Naive thymus-derived CD4-positive, alpha-beta T cell (primary cell): ENCODE results near the gene NRCAM. TPM values are rescaled to one million over a fixed set of nuclear protein-coding genes. Genes with fewer than 3 reads are reported as not detected.

Source experiments
- ATAC-seq: fragments of 150-1000 bp; cut with Tn5 transposase; 2 replicates; pipeline ENCODE4 v1.10.0; 2021; ENCODE audit warnings: mild to moderate bottlenecking, moderate library complexity
- CTCF ChIA-PET: fragments of 350-600 bp; sonication (Branson Sonifier 250); formaldehyde crosslinking; loops from one replicate; lab custom pipeline; 2021; ENCODE audit warnings: antibody characterized with exemption; lab: Charles Lee
- POLR2A ChIA-PET: fragments of 350-600 bp; sonication (Branson Sonifier 250); formaldehyde crosslinking; loops from one replicate; lab custom pipeline; 2021; ENCODE audit warnings: antibody characterized with exemption, inconsistent platforms; lab: Charles Lee
- DNase-seq, 9 donors: peaks; one replicate each; pipeline versions ENCODE4 v3.0.0 to v3.0.0-alpha.2; 2020 to 2022; ENCODE audit warnings: mixed read lengths in 1 of 9
- H3K27ac ChIP-seq: one replicate; pipeline ENCODE4 v1.7.0; 2013; ENCODE audit warnings: mild to moderate bottlenecking, low read depth, low read length, moderate library complexity
- H3K27me3 ChIP-seq, 2 donors: one replicate each; pipeline ENCODE4 v1.7.0; 2013; ENCODE audit warnings: low read length in 2 of 2, mild to moderate bottlenecking in 2 of 2, moderate library complexity in 2 of 2; ENCODE audit not compliant: control insufficient read depth in 2 of 2, insufficient read depth in 2 of 2
- H3K36me3 ChIP-seq, 3 experiments: 1 replicate in 2 of 3; 2 replicates in 1 of 3; pipeline ENCODE4 v1.7.0; 2013; ENCODE audit warnings: low read length in 3 of 3, mild to moderate bottlenecking in 3 of 3, moderate library complexity in 1 of 3; ENCODE audit not compliant: insufficient read depth in 3 of 3, control insufficient read depth in 2 of 3
- H3K4me1 ChIP-seq, 2 donors: one replicate each; pipeline ENCODE4 v1.7.0; 2013; ENCODE audit warnings: low read length in 2 of 2, mild to moderate bottlenecking in 2 of 2, moderate library complexity in 1 of 2; ENCODE audit not compliant: control insufficient read depth in 2 of 2, insufficient read depth in 2 of 2
- H3K4me3 ChIP-seq: 2 replicates; pipeline ENCODE4 v1.7.0; 2013; ENCODE audit warnings: mild to moderate bottlenecking, low read length
- H3K9me3 ChIP-seq, 3 experiments: 1 replicate in 2 of 3; 2 replicates in 1 of 3; pipeline ENCODE4 v1.7.0; 2013; ENCODE audit warnings: low read length in 3 of 3; ENCODE audit not compliant: control insufficient read depth in 2 of 3
- H3K27ac Mint-ChIP-seq, 9 donors: one replicate each; pipeline ENCODE4 v1.8.0; 2020 to 2022; ENCODE audit warnings: mixed read lengths in 9 of 9, mild to moderate bottlenecking in 8 of 9, moderate library complexity in 5 of 9, inconsistent platforms in 2 of 9
- H3K27me3 Mint-ChIP-seq, 5 donors: one replicate each; pipeline ENCODE4 v1.8.0; 2021 to 2022; ENCODE audit warnings: mixed read lengths in 5 of 5, mild to moderate bottlenecking in 1 of 5
- H3K36me3 Mint-ChIP-seq, 5 donors: one replicate each; pipeline ENCODE4 v1.8.0; 2020 to 2022; ENCODE audit warnings: mixed read lengths in 5 of 5, mild to moderate bottlenecking in 3 of 5, inconsistent platforms in 1 of 5
- H3K4me1 Mint-ChIP-seq, 7 donors: one replicate each; pipeline ENCODE4 v1.8.0; 2020 to 2022; ENCODE audit warnings: mixed read lengths in 7 of 7, mild to moderate bottlenecking in 3 of 7, inconsistent platforms in 1 of 7
- H3K4me3 Mint-ChIP-seq, 10 donors: one replicate each; pipeline ENCODE4 v1.8.0; 2020 to 2022; ENCODE audit warnings: mild to moderate bottlenecking in 10 of 10, mixed read lengths in 10 of 10, moderate library complexity in 6 of 10, inconsistent platforms in 2 of 10
- H3K9me3 Mint-ChIP-seq, 11 donors: one replicate each; pipeline ENCODE4 v1.8.0; 2020 to 2022; ENCODE audit warnings: mixed read lengths in 11 of 11, mild to moderate bottlenecking in 4 of 11, inconsistent platforms in 1 of 11, moderate library complexity in 1 of 11
- intact Hi-C, 2 donors: fragments of 100-400 bp; cut with micrococcal nuclease; formaldehyde crosslinking; loops; one replicate each; pipeline ENCODE4 v1.15.1; 2023
- polyA plus RNA-seq, 2 donors: library from polyadenylated mRNA; unstranded; fragments of 300-500 nt; fragmentation: Illumina TruSeq; gene quantifications; one replicate each; pipeline ENCODE4 v1.2.3, GENCODE V29; 2021
- total RNA-seq, 6 experiments: library from RNA in 5 of 6; stranded (reverse) in 5 of 6; gene quantifications; 1 replicate in 5 of 6; 2 replicates in 1 of 6; pipeline ENCODE4 v1.2.3 and lab custom pipeline; 2021 to 2026

Gene NRCAM
- total and polyA plus RNA-seq, 7 experiments from 2014 or later, result 2.1 to 13.6 (median 6.4) TPM; not detected in 1

- ChIA-PET POLR2A (no interaction called here), CTCF (no interaction called here)
- peaks cover 0 to 20% (median 16%) of the 10 kb centered on the region in 7 donors for H3K4me1 Mint-ChIP-seq
- Histone ChIP-seq H3K4me3 (no peak overlapping the region), H3K27me3 (no peaks in the 10 kb centered on the region), H3K27ac (no peak overlapping the region), H3K9me3 (no peaks in the 10 kb centered on the region), H3K4me1 (no peaks in the 10 kb centered on the region), H3K36me3 (no peaks in the 10 kb centered on the region)
- no peak overlapping the region for H3K27ac Mint-ChIP-seq
- no peak overlapping the region for H3K4me3 Mint-ChIP-seq
- intact Hi-C loops, result no loop called here
- ATAC-seq (peak; percentile 37), DNase-seq (no peak)
- H3K36me3 Mint-ChIP-seq, result peaks cover 0 to 4% (median 0%) of the 10 kb centered on the region in 5 donors
- H3K9me3 Mint-ChIP-seq, result peaks cover 0 to 8% (median 0%) of the 10 kb centered on the region in 11 donors
- H3K27me3 Mint-ChIP-seq, result peaks cover 11 to 43% (median 29%) of the 10 kb centered on the region in 5 donors
Observed at GRCh38 chr7:108413782-108414492, 42.3 kb downstream of the NRCAM start.

GRCh38 chr7:108413337-108413736 lies 42.9 kb downstream of the NRCAM start:
- intact Hi-C loops, result no loop called here
- ATAC-seq (no peak), DNase-seq (no peak)
- H3K4me1 ChIP-seq, result no peaks in the 10 kb centered on the region
- no peaks in the 10 kb centered on the region for H3K36me3 ChIP-seq
- H3K4me3 ChIP-seq, result no peak overlapping the region
- no peaks in the 10 kb centered on the region for H3K9me3 ChIP-seq
- CTCF ChIA-PET, result no interaction called here
- Mint-ChIP-seq H3K9me3 (peaks cover 0 to 8% (median 0%) of the 10 kb centered on the region in 11 donors), H3K27ac (no peak overlapping the region), H3K27me3 (peaks cover 9 to 46% (median 24%) of the 10 kb centered on the region in 5 donors), H3K4me3 (no peak overlapping the region), H3K36me3 (peaks cover 0 to 4% (median 0%) of the 10 kb centered on the region in 5 donors), H3K4me1 (peaks cover 0 to 20% (median 14%) of the 10 kb centered on the region in 7 donors)
- H3K27ac ChIP-seq, result no peak overlapping the region
- POLR2A ChIA-PET, result no interaction called here
- no peaks in the 10 kb centered on the region for H3K27me3 ChIP-seq

GRCh38 chr7:108409146-108409545 lies 47.1 kb downstream of the NRCAM start:
- H3K4me3 Mint-ChIP-seq, result no peak overlapping the region
- H3K27me3 Mint-ChIP-seq, result peaks cover under 1 to 23% (median 10%) of the 10 kb centered on the region in 5 donors
- ChIA-PET CTCF (no interaction called here), POLR2A (no interaction called here)
- intact Hi-C loops, result no loop called here
- H3K9me3 Mint-ChIP-seq, result peaks cover 0 to 8% (median 0%) of the 10 kb centered on the region in 11 donors
- no peaks in the 10 kb centered on the region for H3K27me3 ChIP-seq
- H3K4me1 ChIP-seq, result no peaks in the 10 kb centered on the region
- peaks cover 0 to 6% (median 0%) of the 10 kb centered on the region in 7 donors for H3K4me1 Mint-ChIP-seq
- H3K36me3 ChIP-seq, result no peaks in the 10 kb centered on the region
- H3K27ac ChIP-seq, result no peak overlapping the region
- no peak overlapping the region for H3K27ac Mint-ChIP-seq
- ATAC-seq (no peak), DNase-seq (no peak)
- no peaks in the 10 kb centered on the region for H3K9me3 ChIP-seq
- peaks cover 0 to 4% (median 0%) of the 10 kb centered on the region in 5 donors for H3K36me3 Mint-ChIP-seq
- no peak overlapping the region for H3K4me3 ChIP-seq

GRCh38 chr7:108408296-108408991 lies 47.8 kb downstream of the NRCAM start:
- CTCF ChIA-PET, result no interaction called here
- Mint-ChIP-seq H3K9me3 (peaks cover 0 to 4% (median 0%) of the 10 kb centered on the region in 11 donors), H3K4me1 (peaks cover 0 to 3% (median 0%) of the 10 kb centered on the region in 7 donors), H3K27me3 (peaks cover 0 to 18% (median 4%) of the 10 kb centered on the region in 5 donors), H3K27ac (peak overlapping the region in 1 of 9 donors; percentile 46), H3K4me3 (no peak overlapping the region), H3K36me3 (peaks cover 0 to 3% (median 0%) of the 10 kb centered on the region in 5 donors)
- H3K27me3 ChIP-seq, result no peaks in the 10 kb centered on the region
- no peaks in the 10 kb centered on the region for H3K4me1 ChIP-seq
- intact Hi-C loops, result no loop called here
- POLR2A ChIA-PET, result no interaction called here
- DNase-seq (no peak), ATAC-seq (no peak)
- no peaks in the 10 kb centered on the region for H3K9me3 ChIP-seq
- no peaks in the 10 kb centered on the region for H3K36me3 ChIP-seq
- no peak overlapping the region for H3K27ac ChIP-seq
- no peak overlapping the region for H3K4me3 ChIP-seq

GRCh38 chr7:108407676-108408075 lies 48.6 kb downstream of the NRCAM start:
- no peaks in the 10 kb centered on the region for H3K4me1 Mint-ChIP-seq
- no peaks in the 10 kb centered on the region for H3K36me3 ChIP-seq
- CTCF ChIA-PET, result no interaction called here

GRCh38 chr7:108406222-108406890 lies 49.9 kb downstream of the NRCAM start:
- no peaks in the 10 kb centered on the region for H3K4me1 ChIP-seq
- Mint-ChIP-seq H3K27me3 (peaks cover 0 to 9% (median 0%) of the 10 kb centered on the region in 5 donors), H3K27ac (peak overlapping the region in 1 of 9 donors; percentile 36), H3K4me3 (no peak overlapping the region), H3K4me1 (no peaks in the 10 kb centered on the region), H3K36me3 (no peaks in the 10 kb centered on the region), H3K9me3 (no peaks in the 10 kb centered on the region)
- ChIA-PET CTCF (no interaction called here), POLR2A (no interaction called here)
- H3K36me3 ChIP-seq, result no peaks in the 10 kb centered on the region
- ATAC-seq, result no peak
- intact Hi-C loops, result no loop called here
- no peaks in the 10 kb centered on the region for H3K27me3 ChIP-seq
- no peak for DNase-seq
- H3K4me3 ChIP-seq, result no peak overlapping the region
- H3K27ac ChIP-seq, result no peak overlapping the region
- no peaks in the 10 kb centered on the region for H3K9me3 ChIP-seq

More at GRCh38 chr7:108407676-108408075, 48.6 kb downstream of the NRCAM start:
- Mint-ChIP-seq H3K4me3 (no peak overlapping the region), H3K9me3 (peaks cover 0 to 1% (median 0%) of the 10 kb centered on the region in 11 donors), H3K27me3 (peaks cover 0 to 13% (median 3%) of the 10 kb centered on the region in 5 donors), H3K27ac (no peak overlapping the region), H3K36me3 (no peaks in the 10 kb centered on the region)
- Histone ChIP-seq H3K27me3 (no peaks in the 10 kb centered on the region), H3K4me3 (no peak overlapping the region), H3K9me3 (no peaks in the 10 kb centered on the region), H3K4me1 (no peaks in the 10 kb centered on the region), H3K27ac (no peak overlapping the region)
- DNase-seq (no peak), ATAC-seq (no peak)
- POLR2A ChIA-PET, result no interaction called here
- intact Hi-C loops, result no loop called here
